ENCODE data around the gene KCNC4. TPM values are rescaled to one million over a fixed set of nuclear protein-coding genes. Genes with fewer than 3 reads are reported as not detected.

Gene KCNC4
- polyA plus RNA-seq, 3 donors = 0.03 to 0.56 (median 0.12) TPM

DNA sequence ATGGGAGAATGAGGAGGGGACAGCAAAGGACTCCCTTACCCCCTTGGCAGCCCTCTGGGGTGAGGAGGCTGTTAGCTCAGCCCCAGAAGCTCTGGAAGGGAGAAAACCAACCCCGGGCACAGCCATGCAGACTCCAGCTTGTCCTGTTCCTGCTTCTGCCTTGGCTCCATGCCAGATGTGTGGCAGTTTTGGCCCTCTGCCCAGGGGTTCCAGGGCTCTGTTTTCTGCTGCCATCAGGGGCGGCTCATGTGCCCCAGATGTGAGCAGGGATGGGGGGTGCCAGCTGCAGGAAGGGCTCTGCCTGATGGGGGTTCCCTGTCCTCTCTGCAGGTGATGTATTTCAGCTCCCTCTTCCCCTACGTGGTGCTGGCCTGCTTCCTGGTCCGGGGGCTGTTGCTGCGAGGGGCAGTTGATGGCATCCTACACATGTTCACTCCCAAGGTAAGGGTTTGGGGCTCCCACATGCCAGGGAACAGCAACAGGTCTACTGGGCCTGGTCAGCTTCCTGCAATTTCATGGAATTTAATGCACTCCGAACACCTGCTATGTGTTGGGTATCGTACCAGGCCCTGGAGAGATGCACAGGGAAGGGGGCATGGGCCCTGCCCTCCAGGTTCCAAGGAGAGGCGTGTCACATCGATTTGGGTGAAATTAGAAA, 33.7 kb upstream of the KCNC4 start:
- WGBS (ENCODE audit: insufficient coverage) = 74% methylated on average over 5 of the region's 9 CpGs

DNA sequence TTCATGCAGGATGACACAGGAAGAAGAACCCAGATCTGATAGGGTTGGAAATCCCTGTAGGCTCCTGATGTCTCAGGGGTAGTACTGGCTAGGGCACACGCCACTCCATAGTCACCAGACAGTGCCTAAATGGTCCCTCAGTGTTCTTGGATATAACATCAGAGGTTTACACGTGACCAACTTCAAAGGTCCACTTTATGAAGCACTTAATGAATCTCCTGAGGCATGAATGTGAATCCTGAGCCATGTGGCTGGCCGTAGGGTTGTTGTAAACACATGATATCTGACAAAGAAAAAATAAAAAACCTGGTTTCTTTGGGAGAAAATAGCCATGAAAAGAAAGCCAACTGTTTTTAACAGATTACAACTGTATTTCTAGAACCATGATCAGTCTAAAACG, 32.3 kb upstream of the KCNC4 start:
- Mint-ChIP-seq H3K27me3 (ENCODE audit: low read depth in 3 of 3) (peaks cover 5 to 7% (median 6%) of the 10 kb centered on the region in 3 donors), H3K9me3 (no peaks in the 10 kb centered on the region)
- intact Hi-C loops (cut with micrococcal nuclease) = no loop called here

More for the DNA sequence above, 33.7 kb upstream of the KCNC4 start:
- Mint-ChIP-seq H3K36me3 (no peaks in the 10 kb centered on the region), H3K27me3 (ENCODE audit: low read depth in 3 of 3) (peaks cover 5 to 11% (median 7%) of the 10 kb centered on the region in 3 donors), H3K4me3 (no peak overlapping the region), H3K27ac (peak overlapping the region in 1 of 7 donors; percentile 38), H3K9me3 (no peaks in the 10 kb centered on the region), H3K4me1 (peaks cover 5% of the 10 kb centered on the region)
- H3K4me2 ChIP-seq (replicated peaks; ENCODE audit: extremely low read depth, low read length, poor library complexity, severe bottlenecking) = no peak overlapping the region
- no peak overlapping the region for H3K9ac ChIP-seq (ENCODE audit: insufficient read depth, low read length, poor library complexity, severe bottlenecking)
- DNase-seq = no peak
- intact Hi-C loops (cut with micrococcal nuclease) = no loop called here
- no peaks in the 10 kb centered on the region for H4K20me1 ChIP-seq (ENCODE audit: insufficient read depth, low read length)
- H2AFZ ChIP-seq (ENCODE audit: insufficient read depth, low read depth, low read length, poor library complexity, severe bottlenecking) = no peak overlapping the region
- H3K27ac ChIP-seq (ENCODE audit: low read depth in 1 of 2, low read length in 2 of 2) = no peak overlapping the region
- H3K79me2 ChIP-seq (ENCODE audit: insufficient read depth, low read length) = no peaks in the 10 kb centered on the region
- H3K4me3 ChIP-seq (replicated peaks in 1 of 3; ENCODE audit: low read depth in 2 of 3, low read length in 3 of 3) = no peak overlapping the region
- H3K4me1 ChIP-seq (ENCODE audit: control insufficient read depth in 1 of 2, insufficient read depth in 2 of 2, low read length in 2 of 2) = no peaks in the 10 kb centered on the region
- TF ChIP-seq, protein P1, sequence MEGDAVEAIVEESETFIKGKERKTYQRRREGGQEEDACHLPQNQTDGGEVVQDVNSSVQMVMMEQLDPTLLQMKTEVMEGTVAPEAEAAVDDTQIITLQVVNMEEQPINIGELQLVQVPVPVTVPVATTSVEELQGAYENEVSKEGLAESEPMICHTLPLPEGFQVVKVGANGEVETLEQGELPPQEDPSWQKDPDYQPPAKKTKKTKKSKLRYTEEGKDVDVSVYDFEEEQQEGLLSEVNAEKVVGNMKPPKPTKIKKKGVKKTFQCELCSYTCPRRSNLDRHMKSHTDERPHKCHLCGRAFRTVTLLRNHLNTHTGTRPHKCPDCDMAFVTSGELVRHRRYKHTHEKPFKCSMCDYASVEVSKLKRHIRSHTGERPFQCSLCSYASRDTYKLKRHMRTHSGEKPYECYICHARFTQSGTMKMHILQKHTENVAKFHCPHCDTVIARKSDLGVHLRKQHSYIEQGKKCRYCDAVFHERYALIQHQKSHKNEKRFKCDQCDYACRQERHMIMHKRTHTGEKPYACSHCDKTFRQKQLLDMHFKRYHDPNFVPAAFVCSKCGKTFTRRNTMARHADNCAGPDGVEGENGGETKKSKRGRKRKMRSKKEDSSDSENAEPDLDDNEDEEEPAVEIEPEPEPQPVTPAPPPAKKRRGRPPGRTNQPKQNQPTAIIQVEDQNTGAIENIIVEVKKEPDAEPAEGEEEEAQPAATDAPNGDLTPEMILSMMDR (IDR thresholded peaks at IDR 0.05) = no peak
- H3K9me3 ChIP-seq (replicated peaks in 1 of 2; ENCODE audit: control insufficient read depth in 1 of 2, insufficient read depth in 1 of 2, low read length in 2 of 2) = no peaks in the 10 kb centered on the region
- H3K27me3 ChIP-seq (ENCODE audit: control insufficient read depth in 2 of 2, insufficient read depth in 2 of 2, low read length in 2 of 2) = no peaks in the 10 kb centered on the region
- H3K36me3 ChIP-seq (replicated peaks in 1 of 2; ENCODE audit: control insufficient read depth in 1 of 2, insufficient read depth in 2 of 2, low read length in 2 of 2) = no peaks in the 10 kb centered on the region

More for the DNA sequence above, 32.3 kb upstream of the KCNC4 start:
- H3K4me3 ChIP-seq (replicated peaks in 1 of 3; ENCODE audit: low read depth in 2 of 3, low read length in 3 of 3) = no peak overlapping the region
- H3K27me3 ChIP-seq (ENCODE audit: control insufficient read depth in 2 of 2, insufficient read depth in 2 of 2, low read length in 2 of 2) = no peaks in the 10 kb centered on the region
- no peaks in the 10 kb centered on the region for H3K9me3 ChIP-seq (replicated peaks in 1 of 2; ENCODE audit: control insufficient read depth in 1 of 2, insufficient read depth in 1 of 2, low read length in 2 of 2)
- H2AFZ ChIP-seq (ENCODE audit: insufficient read depth, low read depth, low read length, poor library complexity, severe bottlenecking) = no peak overlapping the region
- TF ChIP-seq, protein P1 (IDR thresholded peaks at IDR 0.05) = no peak
- no peaks in the 10 kb centered on the region for H3K4me1 ChIP-seq (ENCODE audit: control insufficient read depth in 1 of 2, insufficient read depth in 2 of 2, low read length in 2 of 2)
- H4K20me1 ChIP-seq (ENCODE audit: insufficient read depth, low read length) = no peaks in the 10 kb centered on the region
- H3K36me3 Mint-ChIP-seq = no peaks in the 10 kb centered on the region
- peaks cover 5% of the 10 kb centered on the region for H3K4me1 Mint-ChIP-seq
- H3K27ac Mint-ChIP-seq = no peak overlapping the region
- H3K36me3 ChIP-seq (replicated peaks in 1 of 2; ENCODE audit: control insufficient read depth in 1 of 2, insufficient read depth in 2 of 2, low read length in 2 of 2) = no peaks in the 10 kb centered on the region
- no CpG with 5 or more reads among the region's 4 CpGs for WGBS (ENCODE audit: insufficient coverage)
- H3K4me2 ChIP-seq (replicated peaks; ENCODE audit: extremely low read depth, low read length, poor library complexity, severe bottlenecking) = no peak overlapping the region
- no peak overlapping the region for H3K9ac ChIP-seq (ENCODE audit: insufficient read depth, low read length, poor library complexity, severe bottlenecking)
- no peak overlapping the region for H3K4me3 Mint-ChIP-seq
- H3K27ac ChIP-seq (ENCODE audit: low read depth in 1 of 2, low read length in 2 of 2) = no peak overlapping the region
- no peak for DNase-seq
- no peaks in the 10 kb centered on the region for H3K79me2 ChIP-seq (ENCODE audit: insufficient read depth, low read length)
